ENCODE measurements around the gene KL.

The KL gene

GRCh38 chr13:33007237-33007636 lies 9.0 kb upstream of the KL start:
- Histone ChIP-seq H3K27me3 (ENCODE audit: control insufficient read depth in 3 of 3, insufficient read depth in 3 of 3, low read depth in 1 of 3, low read length in 3 of 3) (no peaks in the 10 kb centered on the region), H2AFZ (ENCODE audit: low read length) (no peak overlapping the region), H2BK120ac (ENCODE audit: low read depth, low read length) (no peak overlapping the region), H3K23ac (ENCODE audit: low read depth, low read length, poor library complexity) (no peak overlapping the region), H3K18ac (ENCODE audit: low read length) (no peak overlapping the region), H4K91ac (ENCODE audit: low read depth, low read length, poor library complexity) (no peak overlapping the region), H2BK12ac (ENCODE audit: low read length) (no peak overlapping the region), H2BK5ac (ENCODE audit: low read length) (no peak overlapping the region), H3K4me3 (ENCODE audit: low read length in 2 of 2) (no peak overlapping the region), H3K79me1 (ENCODE audit: low read depth, low read length) (no peaks in the 10 kb centered on the region), H3K4ac (ENCODE audit: low read length) (no peak overlapping the region), H2BK15ac (ENCODE audit: low read length) (no peak overlapping the region), H3K27ac (replicated peaks; ENCODE audit: low read length) (peak overlapping the region; percentile 83), H3K4me2 (ENCODE audit: insufficient read depth, low read length, poor library complexity, severe bottlenecking) (no peak overlapping the region), H3K36me3 (replicated peaks in 1 of 2; ENCODE audit: control insufficient read depth in 2 of 2, insufficient read depth in 2 of 2, low read length in 2 of 2) (peaks cover 0 to 6% of the 10 kb centered on the region in 2 donors), H3K14ac (ENCODE audit: low read length) (no peak overlapping the region), H3K9me3 (replicated peaks in 1 of 2; ENCODE audit: control insufficient read depth in 2 of 2, insufficient read depth in 1 of 2, low read depth in 1 of 2, low read length in 2 of 2) (peaks cover 12 to 19% of the 10 kb centered on the region in 2 donors), H3K9ac (ENCODE audit: low read depth, low read length, poor library complexity) (no peak overlapping the region), H2AK5ac (ENCODE audit: low read depth, low read length) (no peak overlapping the region), H4K8ac (ENCODE audit: low read depth, low read length) (no peak overlapping the region), H3K4me1 (ENCODE audit: control insufficient read depth in 2 of 2, insufficient read depth in 1 of 2, low read depth in 1 of 2, low read length in 2 of 2) (peaks cover 7 to 16% of the 10 kb centered on the region in 2 donors)
- no CpG with 5 or more reads among the region's 2 CpGs for WGBS, 2 donors (ENCODE audit: extremely low coverage in 2 of 2, insufficient read length in 2 of 2, insufficient replicate concordance in 1 of 2)
- DNase-seq (ENCODE audit: low spot score), result no peak

- Histone ChIP-seq H3K4me2 (ENCODE audit: insufficient read depth, low read length, poor library complexity, severe bottlenecking) (no peak overlapping the region), H2AK5ac (ENCODE audit: low read depth, low read length) (no peak overlapping the region), H4K91ac (ENCODE audit: low read depth, low read length, poor library complexity) (no peak overlapping the region), H3K27me3 (ENCODE audit: control insufficient read depth in 3 of 3, insufficient read depth in 3 of 3, low read depth in 1 of 3, low read length in 3 of 3) (no peaks in the 10 kb centered on the region), H4K8ac (ENCODE audit: low read depth, low read length) (no peak overlapping the region), H3K27ac (replicated peaks; ENCODE audit: low read length) (peak overlapping the region; percentile 39), H3K14ac (ENCODE audit: low read length) (no peak overlapping the region), H3K9me3 (replicated peaks in 1 of 2; ENCODE audit: control insufficient read depth in 2 of 2, insufficient read depth in 1 of 2, low read depth in 1 of 2, low read length in 2 of 2) (peaks cover 12 to 20% of the 10 kb centered on the region in 2 donors), H2AFZ (ENCODE audit: low read length) (no peak overlapping the region), H3K36me3 (replicated peaks in 1 of 2; ENCODE audit: control insufficient read depth in 2 of 2, insufficient read depth in 2 of 2, low read length in 2 of 2) (peaks cover 0 to 6% of the 10 kb centered on the region in 2 donors), H3K9ac (ENCODE audit: low read depth, low read length, poor library complexity) (no peak overlapping the region), H2BK120ac (ENCODE audit: low read depth, low read length) (no peak overlapping the region), H3K4me3 (ENCODE audit: low read length in 2 of 2) (no peak overlapping the region), H2BK15ac (ENCODE audit: low read length) (no peak overlapping the region), H3K23ac (ENCODE audit: low read depth, low read length, poor library complexity) (no peak overlapping the region), H2BK5ac (ENCODE audit: low read length) (no peak overlapping the region), H3K4me1 (ENCODE audit: control insufficient read depth in 2 of 2, insufficient read depth in 1 of 2, low read depth in 1 of 2, low read length in 2 of 2) (peaks cover 7 to 16% of the 10 kb centered on the region in 2 donors), H2BK12ac (ENCODE audit: low read length) (no peak overlapping the region), H3K4ac (ENCODE audit: low read length) (no peak overlapping the region), H3K79me1 (ENCODE audit: low read depth, low read length) (no peaks in the 10 kb centered on the region), H3K18ac (ENCODE audit: low read length) (no peak overlapping the region)
- DNase-seq (ENCODE audit: low spot score), result no peak
- WGBS, 2 donors (ENCODE audit: extremely low coverage in 2 of 2, insufficient read length in 2 of 2, insufficient replicate concordance in 1 of 2), result no CpG with 5 or more reads among the region's 3 CpGs
Observed at GRCh38 chr13:33007950-33008349, 8.3 kb upstream of the KL start.

- Histone ChIP-seq H2BK120ac (ENCODE audit: low read depth, low read length) (no peak overlapping the region), H3K36me3 (replicated peaks in 1 of 2; ENCODE audit: control insufficient read depth in 2 of 2, insufficient read depth in 2 of 2, low read length in 2 of 2) (peaks cover 0 to 6% of the 10 kb centered on the region in 2 donors), H2AK5ac (ENCODE audit: low read depth, low read length) (no peak overlapping the region), H3K27me3 (ENCODE audit: control insufficient read depth in 3 of 3, insufficient read depth in 3 of 3, low read depth in 1 of 3, low read length in 3 of 3) (peaks cover 0 to 10% (median 0%) of the 10 kb centered on the region in 3 experiments), H2BK5ac (ENCODE audit: low read length) (no peak overlapping the region), H3K23ac (ENCODE audit: low read depth, low read length, poor library complexity) (no peak overlapping the region), H4K91ac (ENCODE audit: low read depth, low read length, poor library complexity) (no peak overlapping the region), H4K8ac (ENCODE audit: low read depth, low read length) (no peak overlapping the region), H3K9me3 (replicated peaks in 1 of 2; ENCODE audit: control insufficient read depth in 2 of 2, insufficient read depth in 1 of 2, low read depth in 1 of 2, low read length in 2 of 2) (peaks cover 12 to 25% of the 10 kb centered on the region in 2 donors), H2BK12ac (ENCODE audit: low read length) (no peak overlapping the region), H3K18ac (ENCODE audit: low read length) (no peak overlapping the region), H2AFZ (ENCODE audit: low read length) (no peak overlapping the region), H3K27ac (replicated peaks; ENCODE audit: low read length) (no peak overlapping the region), H2BK15ac (ENCODE audit: low read length) (no peak overlapping the region), H3K9ac (ENCODE audit: low read depth, low read length, poor library complexity) (no peak overlapping the region), H3K4ac (ENCODE audit: low read length) (no peak overlapping the region), H3K4me3 (ENCODE audit: low read length in 2 of 2) (no peak overlapping the region), H3K79me1 (ENCODE audit: low read depth, low read length) (no peaks in the 10 kb centered on the region), H3K4me1 (ENCODE audit: control insufficient read depth in 2 of 2, insufficient read depth in 1 of 2, low read depth in 1 of 2, low read length in 2 of 2) (peaks cover 7 to 15% of the 10 kb centered on the region in 2 donors), H3K4me2 (ENCODE audit: insufficient read depth, low read length, poor library complexity, severe bottlenecking) (no peak overlapping the region), H3K14ac (ENCODE audit: low read length) (no peak overlapping the region)
- WGBS, 2 donors (ENCODE audit: extremely low coverage in 2 of 2, insufficient read length in 2 of 2, insufficient replicate concordance in 1 of 2), result no CpG with 5 or more reads among the region's 5 CpGs
- no peak for DNase-seq (ENCODE audit: low spot score)
Observed at GRCh38 chr13:33008946-33009722, 7.1 kb upstream of the KL start.

GRCh38 chr13:33011828-33012470 lies 4.3 kb upstream of the KL start:
- Histone ChIP-seq H3K18ac (ENCODE audit: low read length) (no peak overlapping the region), H3K79me1 (ENCODE audit: low read depth, low read length) (no peaks in the 10 kb centered on the region), H3K36me3 (replicated peaks in 1 of 2; ENCODE audit: control insufficient read depth in 2 of 2, insufficient read depth in 2 of 2, low read length in 2 of 2) (peaks cover 0 to 6% of the 10 kb centered on the region in 2 donors), H2BK5ac (ENCODE audit: low read length) (no peak overlapping the region), H2BK12ac (ENCODE audit: low read length) (no peak overlapping the region), H4K8ac (ENCODE audit: low read depth, low read length) (no peak overlapping the region), H3K27me3 (ENCODE audit: control insufficient read depth in 3 of 3, insufficient read depth in 3 of 3, low read depth in 1 of 3, low read length in 3 of 3) (peaks cover 8 to 36% (median 21%) of the 10 kb centered on the region in 3 experiments), H3K4me3 (ENCODE audit: low read length in 2 of 2) (no peak overlapping the region), H3K4me1 (ENCODE audit: control insufficient read depth in 2 of 2, insufficient read depth in 1 of 2, low read depth in 1 of 2, low read length in 2 of 2) (peaks cover 0 to 3% of the 10 kb centered on the region in 2 donors), H3K23ac (ENCODE audit: low read depth, low read length, poor library complexity) (no peak overlapping the region), H2AK5ac (ENCODE audit: low read depth, low read length) (no peak overlapping the region), H3K9ac (ENCODE audit: low read depth, low read length, poor library complexity) (no peak overlapping the region), H3K4me2 (ENCODE audit: insufficient read depth, low read length, poor library complexity, severe bottlenecking) (no peak overlapping the region), H4K91ac (ENCODE audit: low read depth, low read length, poor library complexity) (no peak overlapping the region), H2BK120ac (ENCODE audit: low read depth, low read length) (no peak overlapping the region), H2AFZ (ENCODE audit: low read length) (no peak overlapping the region), H3K14ac (ENCODE audit: low read length) (no peak overlapping the region), H3K9me3 (replicated peaks in 1 of 2; ENCODE audit: control insufficient read depth in 2 of 2, insufficient read depth in 1 of 2, low read depth in 1 of 2, low read length in 2 of 2) (peaks cover 12 to 39% of the 10 kb centered on the region in 2 donors), H3K27ac (replicated peaks; ENCODE audit: low read length) (no peak overlapping the region), H3K4ac (ENCODE audit: low read length) (no peak overlapping the region), H2BK15ac (ENCODE audit: low read length) (no peak overlapping the region)
- no peak for DNase-seq (ENCODE audit: low spot score)
- no CpG with 5 or more reads among the region's 5 CpGs for WGBS, 2 donors (ENCODE audit: extremely low coverage in 2 of 2, insufficient read length in 2 of 2, insufficient replicate concordance in 1 of 2)
